Measurements from ENCODE around the gene ACADS. TPM values are rescaled to one million over a fixed set of nuclear protein-coding genes. Genes with fewer than 3 reads are reported as not detected.

Gene ACADS
- polyA plus RNA-seq, 1 experiment, result 4.0 TPM

DNA sequence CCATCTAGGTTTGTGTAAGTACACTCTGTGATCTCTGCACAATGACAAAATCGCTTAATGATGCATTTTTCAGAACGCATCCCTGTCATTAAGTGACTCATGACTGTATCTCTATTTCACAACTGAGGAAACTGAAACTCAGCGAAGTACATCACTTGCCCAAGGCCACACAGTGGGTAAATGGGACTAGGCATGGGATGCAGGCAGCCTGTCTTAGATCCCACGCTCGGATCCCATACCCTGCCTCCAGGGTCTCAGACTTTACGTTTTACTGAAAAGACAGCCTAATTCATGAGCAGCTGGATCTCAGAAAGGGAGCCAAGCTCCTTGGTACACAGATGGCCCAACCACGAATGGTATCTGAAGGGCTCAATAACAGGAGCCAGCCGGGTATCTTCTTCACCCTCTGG, 41.1 kb upstream of the ACADS start:
- Histone ChIP-seq H3K9me3 (ENCODE audit: control insufficient read depth, insufficient read depth, low read length) (no peaks in the 10 kb centered on the region; the same call in 1 of the 2 replicates), H3K4me3 (ENCODE audit: low read depth, low read length) (no peak overlapping the region), H3K27me3 (ENCODE audit: control insufficient read depth, insufficient read depth, low read length) (peaks cover 3% of the 10 kb centered on the region), H3K27ac (ENCODE audit: low read depth, low read length) (no peak overlapping the region)
- ChIA-PET CTCF (interaction anchor here (0.6 kb wide), 1 partner anchor 419 kb away, joined by 3 read pairs; no protein-coding TSS in a partner anchor), POLR2A (no interaction called here)
- no peak for DNase-seq (ENCODE audit: low read depth, low spot score)
- TF ChIP-seq, protein P1, sequence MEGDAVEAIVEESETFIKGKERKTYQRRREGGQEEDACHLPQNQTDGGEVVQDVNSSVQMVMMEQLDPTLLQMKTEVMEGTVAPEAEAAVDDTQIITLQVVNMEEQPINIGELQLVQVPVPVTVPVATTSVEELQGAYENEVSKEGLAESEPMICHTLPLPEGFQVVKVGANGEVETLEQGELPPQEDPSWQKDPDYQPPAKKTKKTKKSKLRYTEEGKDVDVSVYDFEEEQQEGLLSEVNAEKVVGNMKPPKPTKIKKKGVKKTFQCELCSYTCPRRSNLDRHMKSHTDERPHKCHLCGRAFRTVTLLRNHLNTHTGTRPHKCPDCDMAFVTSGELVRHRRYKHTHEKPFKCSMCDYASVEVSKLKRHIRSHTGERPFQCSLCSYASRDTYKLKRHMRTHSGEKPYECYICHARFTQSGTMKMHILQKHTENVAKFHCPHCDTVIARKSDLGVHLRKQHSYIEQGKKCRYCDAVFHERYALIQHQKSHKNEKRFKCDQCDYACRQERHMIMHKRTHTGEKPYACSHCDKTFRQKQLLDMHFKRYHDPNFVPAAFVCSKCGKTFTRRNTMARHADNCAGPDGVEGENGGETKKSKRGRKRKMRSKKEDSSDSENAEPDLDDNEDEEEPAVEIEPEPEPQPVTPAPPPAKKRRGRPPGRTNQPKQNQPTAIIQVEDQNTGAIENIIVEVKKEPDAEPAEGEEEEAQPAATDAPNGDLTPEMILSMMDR (IDR thresholded peaks at IDR 0.05; ENCODE audit: low read depth, low read length), result no peak

DNA sequence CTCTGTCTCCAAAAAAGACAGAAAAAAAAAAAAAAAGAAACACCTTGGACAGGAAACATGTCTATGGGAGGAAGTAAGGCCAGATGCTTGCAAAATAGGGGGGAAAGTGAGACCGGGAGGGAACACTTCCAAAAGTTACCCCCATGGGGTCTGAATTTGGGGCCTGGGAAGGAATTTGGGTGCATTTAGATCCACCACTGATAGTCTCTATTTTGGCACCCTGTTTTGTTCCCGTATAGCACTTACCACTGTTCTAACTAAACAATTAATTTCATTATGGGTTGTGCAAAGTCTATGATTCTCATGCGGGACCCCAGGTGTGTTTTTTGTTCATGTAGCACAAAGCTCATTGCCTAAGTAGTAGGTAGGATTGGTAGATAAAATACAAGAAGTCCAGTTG, 40.1 kb upstream of the ACADS start:
- H3K4me3 ChIP-seq (ENCODE audit: low read depth, low read length), result no peak overlapping the region
- no peaks in the 10 kb centered on the region; the same call in 1 of the 2 replicates for H3K9me3 ChIP-seq (ENCODE audit: control insufficient read depth, insufficient read depth, low read length)
- no peaks in the 10 kb centered on the region for H3K27me3 ChIP-seq (ENCODE audit: control insufficient read depth, insufficient read depth, low read length)
- no peak overlapping the region for H3K27ac ChIP-seq (ENCODE audit: low read depth, low read length)
- TF ChIP-seq, protein P1 (IDR thresholded peaks at IDR 0.05; ENCODE audit: low read depth, low read length), result no peak
- POLR2A ChIA-PET, result no interaction called here
- no peak for DNase-seq (ENCODE audit: low read depth, low spot score)
- CTCF ChIA-PET, result interaction anchor here (3.6 kb wide), 1 partner anchor 38 kb away, joined by 26 read pairs; no protein-coding TSS in a partner anchor

DNA sequence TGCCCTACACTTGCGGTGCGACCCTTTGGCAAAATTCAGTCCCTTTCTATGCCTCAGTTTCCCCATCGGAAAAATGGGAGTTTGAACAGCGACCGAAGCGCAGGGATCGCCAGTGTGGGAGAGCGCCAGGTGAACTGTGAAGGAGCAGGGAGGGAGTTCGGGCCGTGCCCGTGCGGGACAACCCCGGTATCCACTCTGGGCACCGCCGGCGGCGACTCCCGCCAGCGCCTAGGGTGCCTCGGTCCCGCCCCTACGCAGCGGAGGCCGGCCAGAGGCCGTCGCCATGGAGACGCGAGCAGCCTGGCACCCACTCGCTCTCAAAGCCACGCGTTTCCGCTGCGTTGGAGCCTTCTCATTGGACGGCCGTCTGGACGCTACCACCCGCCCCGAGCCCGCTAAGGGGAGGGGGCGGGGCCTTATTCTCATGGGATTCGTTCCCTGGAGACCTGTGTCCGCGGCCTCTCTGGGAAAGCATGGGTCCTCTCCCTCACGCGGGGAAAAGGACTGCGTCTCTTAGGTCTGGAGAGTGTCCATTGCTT, 39.4 kb upstream of the ACADS start:
- Histone ChIP-seq H3K27ac (ENCODE audit: low read depth, low read length) (peak overlapping the region; percentile 95), H3K9me3 (ENCODE audit: control insufficient read depth, insufficient read depth, low read length) (no peaks in the 10 kb centered on the region; the same call in 1 of the 2 replicates), H3K27me3 (ENCODE audit: control insufficient read depth, insufficient read depth, low read length) (no peaks in the 10 kb centered on the region), H3K4me3 (ENCODE audit: low read depth, low read length) (peak overlapping the region; percentile 91)
- ChIA-PET CTCF (interaction anchor here (1.4 to 3.6 kb wide), 2 partner anchors 38 to 104 kb away, joined by 3 to 26 read pairs; no protein-coding TSS in a partner anchor), POLR2A (interaction anchor here (1.4 kb wide), 1 partner anchor 105 kb away, joined by 3 read pairs; the partner anchor contains the start of gene POP5)
- TF ChIP-seq, protein P1 (IDR thresholded peaks at IDR 0.05; ENCODE audit: low read depth, low read length), result no peak
- peak; percentile 93 for DNase-seq (ENCODE audit: low read depth, low spot score)

DNA sequence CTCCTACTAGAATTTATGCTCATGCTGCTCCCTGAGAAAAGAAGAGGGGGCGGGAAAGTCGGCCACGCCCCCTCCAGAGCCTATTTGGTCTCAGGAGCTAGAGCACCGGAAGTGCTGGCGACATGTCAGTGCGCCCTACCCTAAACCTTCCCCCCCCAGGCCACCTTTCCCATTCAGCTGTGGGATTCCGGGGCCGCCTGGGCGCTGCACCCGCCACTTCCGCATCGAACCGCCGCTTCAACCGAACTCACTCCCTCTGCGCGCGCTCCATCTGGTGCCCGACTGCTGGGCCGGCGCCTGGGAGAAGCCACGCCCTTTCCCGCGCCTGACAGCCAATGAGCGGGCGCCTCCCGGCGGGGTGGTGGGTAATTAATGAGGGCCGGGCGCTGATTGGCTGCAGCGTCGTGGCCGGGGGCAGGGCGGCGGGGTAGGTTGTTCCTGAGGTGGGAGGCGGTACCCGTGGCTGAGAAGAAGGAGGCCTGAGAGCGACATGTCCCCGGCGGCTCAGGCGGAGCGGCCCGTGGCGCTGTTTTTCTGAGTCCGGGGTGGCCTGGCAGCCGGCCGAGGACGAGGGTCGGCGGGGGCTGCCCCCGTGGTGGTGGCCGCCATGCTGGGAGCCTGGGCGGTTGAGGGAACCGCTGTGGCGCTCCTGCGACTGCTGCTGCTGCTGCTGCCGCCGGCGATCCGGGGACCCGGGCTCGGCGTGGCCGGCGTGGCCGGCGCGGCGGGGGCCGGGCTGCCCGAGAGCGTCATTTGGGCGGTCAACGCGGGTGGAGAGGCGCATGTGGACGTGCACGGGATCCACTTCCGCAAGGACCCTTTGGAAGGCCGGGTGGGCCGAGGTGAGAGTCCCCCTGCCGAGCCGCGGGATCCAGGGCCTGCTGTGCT, 38.7 kb upstream of the ACADS start, which contains the start of gene MLEC:
Gene MLEC (plus strand): TSS at position 460 of the 888 bp plus-strand sequence. CDS start 148 bp downstream, at position 608.
- Histone ChIP-seq H3K27ac (ENCODE audit: low read depth, low read length) (peak within 1 kb of the TSS; percentile 95), H3K4me3 (ENCODE audit: low read depth, low read length) (peak within 1 kb of the TSS; percentile 91), H3K9me3 (ENCODE audit: control insufficient read depth, insufficient read depth, low read length) (no peaks in the 10 kb centered on the region; the same call in 1 of the 2 replicates), H3K27me3 (ENCODE audit: control insufficient read depth, insufficient read depth, low read length) (no peaks in the 10 kb centered on the region)
- ChIA-PET POLR2A (interaction anchor here (1.4 to 2.1 kb wide), 2 partner anchors 38 to 106 kb away, joined by 3 to 6 read pairs; partner anchors contain the start of gene POP5), CTCF (interaction anchor here (1.4 to 3.6 kb wide), 2 partner anchors 39 to 104 kb away, joined by 3 to 26 read pairs; no protein-coding TSS in a partner anchor)
- peak; percentile 89 for DNase-seq (ENCODE audit: low read depth, low spot score)
- TF ChIP-seq, protein P1 (IDR thresholded peaks at IDR 0.05; ENCODE audit: low read depth, low read length), result no peak
